SH-SY5Y (cell line): Measurements from ENCODE around the gene ETFRF1.

ENCODE experiments used
- GATA2 ChIP-seq: IDR thresholded peaks from 2 replicates; pipeline ENCODE4 v1.6.1; 2011; ENCODE audit warnings: mild to moderate bottlenecking, low read depth, low read length
- GATA3 ChIP-seq: IDR thresholded peaks from 2 replicates; pipeline ENCODE4 v1.6.1; 2011; ENCODE audit warnings: low read depth, mild to moderate bottlenecking, low read length, moderate library complexity

Gene ETFRF1

GRCh38 chr12:25249931-25250738, 55.1 kb downstream of the ETFRF1 start:
- no peak for TF ChIP-seq GATA3
- TF ChIP-seq GATA2, result no peak

- peak; percentile 45; the same call in 1 of the 2 replicates for TF ChIP-seq GATA3
- peak; percentile 94 for TF ChIP-seq GATA2
These were observed 56.0 kb downstream of the ETFRF1 start, which contains the start of gene KRAS for GRCh38 chr12:25250744-25251730. Gene KRAS, minus strand, starts transcription at chr12:25250929.

DNA sequence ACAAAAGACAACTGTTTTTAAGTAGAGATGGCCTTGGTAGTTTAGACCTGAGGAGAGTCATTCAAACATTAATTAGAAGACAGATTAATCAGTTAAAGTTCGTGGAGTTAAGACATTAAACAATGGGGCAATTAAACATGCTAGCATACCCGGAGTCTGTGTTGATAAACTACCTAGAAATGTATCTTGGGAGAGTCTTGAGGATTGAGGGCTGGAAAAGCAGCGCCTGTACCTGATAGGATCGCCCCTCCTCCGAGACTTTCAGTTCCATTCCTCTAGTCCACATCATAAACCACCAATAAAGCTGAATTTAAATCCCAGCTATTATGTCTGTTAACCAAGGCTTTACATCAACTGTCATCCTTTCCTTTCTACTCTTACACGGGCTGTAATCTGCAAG, 56.7 kb downstream of the ETFRF1 start:
- TF ChIP-seq GATA2, result no peak

DNA sequence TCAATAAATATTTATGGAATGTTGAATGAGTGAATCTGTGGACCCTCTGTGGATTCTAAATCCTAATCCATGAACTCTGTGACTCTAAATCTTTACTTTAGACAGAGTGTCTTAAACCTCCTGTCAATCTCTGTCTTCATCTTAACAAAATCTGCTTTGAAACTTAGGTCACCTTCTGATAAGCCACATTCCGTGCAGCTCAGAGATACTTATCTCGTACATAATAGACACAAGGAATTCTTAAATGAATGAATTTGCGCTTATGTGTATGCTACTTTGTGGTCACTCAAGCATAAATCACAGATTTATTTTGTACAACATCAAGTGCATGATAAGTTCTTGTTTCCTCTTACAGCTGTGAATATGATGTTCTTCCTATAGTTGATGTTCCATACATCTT, 57.9 kb downstream of the ETFRF1 start:
- no peak for TF ChIP-seq GATA2
- no peak for TF ChIP-seq GATA3

GRCh38 chr12:25253371-25254068, 58.5 kb downstream of the ETFRF1 start:
- no peak for TF ChIP-seq GATA2
- TF ChIP-seq GATA3, result no peak

DNA sequence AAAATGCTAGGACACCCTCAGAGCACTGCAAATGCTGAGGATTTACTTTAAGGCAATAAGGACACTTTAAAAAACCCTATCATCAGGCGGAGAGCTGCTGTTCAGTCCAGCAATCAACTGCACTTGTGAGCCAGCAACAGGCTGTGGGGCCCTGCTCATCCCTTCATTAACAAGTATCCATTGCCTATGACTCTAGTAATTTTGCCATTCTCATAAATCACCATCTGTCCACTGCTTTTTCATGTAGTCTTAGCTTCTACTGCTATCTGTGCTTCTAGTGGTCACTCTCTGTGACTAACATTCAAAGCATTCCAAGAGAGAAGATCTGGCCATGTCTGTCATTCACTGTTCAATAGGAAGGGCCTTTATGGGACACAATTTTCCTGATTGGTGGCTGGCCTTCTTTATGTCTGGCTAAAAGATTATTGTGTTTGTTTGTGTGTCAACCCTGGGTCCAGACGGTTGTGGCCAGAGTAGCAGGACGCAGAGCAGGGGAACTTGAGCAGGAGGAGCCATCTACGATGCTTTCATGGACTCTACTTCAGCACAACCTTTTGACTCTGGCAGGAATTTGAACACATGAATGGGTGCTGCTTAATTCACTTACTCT, 59.3 kb downstream of the ETFRF1 start:
- TF ChIP-seq GATA2 (no peak), GATA3 (no peak)
